LNCAP (cell line): ENCODE data around the gene UBXN1.

Experiments used
- CTCF ChIP-seq: fragments of 450-650 bp; IDR thresholded peaks from 2 replicates; pipeline ENCODE4 v1.5.1; 2017; ENCODE audit warnings: mild to moderate bottlenecking

The UBXN1 gene

GRCh38 chr11:62713343-62713742 lies 34.5 kb upstream of the UBXN1 start:
- TF ChIP-seq CTCF = no peak

- no peak for TF ChIP-seq CTCF
Measured at GRCh38 chr11:62712861-62713260, 34.0 kb upstream of the UBXN1 start.

- TF ChIP-seq CTCF = no peak
Measured at GRCh38 chr11:62712276-62712812, 33.5 kb upstream of the UBXN1 start.

GRCh38 chr11:62710001-62710345 lies 31.1 kb upstream of the UBXN1 start:
- no peak for TF ChIP-seq CTCF

GRCh38 chr11:62709247-62710000 lies 30.6 kb upstream of the UBXN1 start:
- no peak for TF ChIP-seq CTCF

GRCh38 chr11:62708793-62709192 lies 29.9 kb upstream of the UBXN1 start:
- no peak for TF ChIP-seq CTCF

- TF ChIP-seq CTCF = no peak
Measured at GRCh38 chr11:62708392-62708791, 29.5 kb upstream of the UBXN1 start.
